H9 (cell line): ENCODE data around the gene KRT85. TPM values are rescaled to one million over a fixed set of nuclear protein-coding genes. Genes with fewer than 3 reads are reported as not detected.

ENCODE experiments used
- DNase-seq: peaks from one replicate; pipeline ENCODE4 v3.0.0-alpha.2; 2017
- H2AFZ ChIP-seq: one replicate; pipeline ENCODE4 v1.6.1; 2013; ENCODE audit warnings: mild to moderate bottlenecking, low read length, control low read depth, moderate library complexity
- H2AK5ac ChIP-seq: 2 replicates; pipeline ENCODE4 v1.6.1; 2013; ENCODE audit warnings: low read length, control low read depth, mixed read lengths; ENCODE audit not compliant: insufficient read length
- H2BK120ac ChIP-seq: one replicate; pipeline ENCODE4 v1.6.1; 2013; ENCODE audit warnings: low read depth, mild to moderate bottlenecking, low read length, control low read depth, inconsistent platforms; ENCODE audit not compliant: poor library complexity, severe bottlenecking
- H2BK12ac ChIP-seq: 2 replicates; pipeline ENCODE4 v1.6.1; 2013; ENCODE audit warnings: low read length, control low read depth, mixed read lengths, low read depth; ENCODE audit not compliant: insufficient read length
- H2BK15ac ChIP-seq: 2 replicates; pipeline ENCODE4 v1.6.1; 2013; ENCODE audit warnings: low read depth, low read length, control low read depth
- H2BK20ac ChIP-seq: one replicate; pipeline ENCODE4 v1.6.1; 2013; ENCODE audit warnings: low read depth, mild to moderate bottlenecking, low read length, control low read depth, inconsistent platforms; ENCODE audit not compliant: poor library complexity, severe bottlenecking
- H2BK5ac ChIP-seq: 2 replicates; pipeline ENCODE4 v1.6.1; 2013; ENCODE audit warnings: low read length, control low read depth, mixed read lengths; ENCODE audit not compliant: insufficient read length
- H3K14ac ChIP-seq: 2 replicates; pipeline ENCODE4 v1.6.1; 2013; ENCODE audit warnings: low read length, control low read depth; ENCODE audit not compliant: insufficient read depth
- H3K18ac ChIP-seq: 2 replicates; pipeline ENCODE4 v1.6.1; 2013; ENCODE audit warnings: low read depth, mild to moderate bottlenecking, mixed read lengths, low read length, control low read depth; ENCODE audit not compliant: insufficient read length
- H3K23ac ChIP-seq: 2 replicates; pipeline ENCODE4 v1.6.1; 2013; ENCODE audit warnings: low read length, control low read depth, mixed read lengths, low read depth; ENCODE audit not compliant: insufficient read length
- H3K23me2 ChIP-seq: 2 replicates; pipeline ENCODE4 v1.6.1; 2013; ENCODE audit warnings: low read depth, mild to moderate bottlenecking, mixed read lengths, low read length, control low read depth; ENCODE audit not compliant: insufficient read length, poor library complexity, severe bottlenecking
- H3K27ac ChIP-seq: 2 replicates; pipeline ENCODE4 v1.5.1; 2013; ENCODE audit warnings: low read length, control low read depth, mixed read lengths, low read depth; ENCODE audit not compliant: insufficient read length
- H3K27me3 ChIP-seq: 2 replicates; pipeline ENCODE4 v1.6.1; 2013; ENCODE audit warnings: low read length, control low read depth, inconsistent platforms; ENCODE audit not compliant: insufficient read depth
- H3K4ac ChIP-seq: 2 replicates; pipeline ENCODE4 v1.6.1; 2013; ENCODE audit warnings: low read depth, mild to moderate bottlenecking, control low read depth, inconsistent platforms, low read length, moderate library complexity
- H3K4me1 ChIP-seq: 2 replicates; pipeline ENCODE4 v1.6.1; 2013; ENCODE audit warnings: low read length, control low read depth, inconsistent platforms; ENCODE audit not compliant: insufficient read depth
- H3K4me2 ChIP-seq: 2 replicates; pipeline ENCODE4 v1.6.1; 2013; ENCODE audit warnings: low read length, control low read depth, mixed read lengths; ENCODE audit not compliant: insufficient read length, insufficient read depth
- H3K56ac ChIP-seq: 2 replicates; pipeline ENCODE4 v1.6.1; 2013; ENCODE audit warnings: low read depth, mild to moderate bottlenecking, mixed read lengths, low read length, control low read depth; ENCODE audit not compliant: insufficient read length
- H3K79me1 ChIP-seq: 2 replicates; pipeline ENCODE4 v1.6.1; 2013; ENCODE audit warnings: low read depth, mild to moderate bottlenecking, moderate library complexity, low read length, control low read depth, inconsistent platforms; ENCODE audit not compliant: insufficient read depth, poor library complexity, severe bottlenecking
- H3K79me2 ChIP-seq: 2 replicates; pipeline ENCODE4 v1.6.1; 2013; ENCODE audit warnings: low read length, control low read depth, inconsistent platforms; ENCODE audit not compliant: insufficient read depth
- H3K9ac ChIP-seq: 2 replicates; pipeline ENCODE4 v1.6.1; 2013; ENCODE audit warnings: low read length, control low read depth, mixed read lengths; ENCODE audit not compliant: insufficient read length; ENCODE audit errors: extremely low read depth
- H3K9me3 ChIP-seq: one replicate; pipeline ENCODE4 v1.6.1; 2013; ENCODE audit warnings: low read depth, low read length, inconsistent platforms; ENCODE audit not compliant: control insufficient read depth
- H3T11ph ChIP-seq: one replicate; pipeline ENCODE4 v1.6.1; 2013; ENCODE audit warnings: mild to moderate bottlenecking, low read length, control low read depth, inconsistent platforms
- H4K20me1 ChIP-seq: one replicate; pipeline ENCODE4 v1.6.1; 2013; ENCODE audit not compliant: control insufficient read depth, insufficient read length, insufficient read depth
- H4K5ac ChIP-seq: 2 replicates; pipeline ENCODE4 v1.6.1; 2013; ENCODE audit warnings: low read depth, mild to moderate bottlenecking, mixed read lengths, low read length, control low read depth; ENCODE audit not compliant: insufficient read length
- H4K8ac ChIP-seq: replicated peaks from 2 replicates; pipeline ENCODE4 v1.6.1; 2013; ENCODE audit warnings: low read length, control low read depth, mixed read lengths, low read depth; ENCODE audit not compliant: insufficient read length
- H4K91ac ChIP-seq: 2 replicates; pipeline ENCODE4 v1.6.1; 2013; ENCODE audit warnings: low read depth, mild to moderate bottlenecking, moderate library complexity, mixed read lengths, low read length, control low read depth; ENCODE audit not compliant: insufficient read length
- H3K27ac Mint-ChIP-seq, 3 experiments: 2 replicates in 2 of 3; 3 replicates in 1 of 3; pipeline ENCODE4 v1.8.0; 2020 to 2021; ENCODE audit warnings: mixed read lengths in 3 of 3, mild to moderate bottlenecking in 1 of 3, moderate library complexity in 1 of 3
- H3K27me3 Mint-ChIP-seq: 2 replicates; pipeline ENCODE4 v1.8.0; 2021; ENCODE audit warnings: low read depth, mild to moderate bottlenecking, moderate library complexity, mixed read lengths
- H3K36me3 Mint-ChIP-seq, 3 experiments: 2 replicates in 2 of 3; 3 replicates in 1 of 3; pipeline ENCODE4 v1.8.0; 2020 to 2021; ENCODE audit warnings: low read depth in 3 of 3, mixed read lengths in 3 of 3; ENCODE audit not compliant: insufficient read depth in 1 of 3
- H3K4me1 Mint-ChIP-seq, 2 experiments: 2 replicates each; pipeline ENCODE4 v1.8.0; 2020; ENCODE audit warnings: mixed read lengths in 2 of 2
- H3K4me3 Mint-ChIP-seq, 2 experiments: 2 replicates in 1 of 2; 3 replicates in 1 of 2; pipeline ENCODE4 v1.8.0; 2020 to 2021; ENCODE audit warnings: mild to moderate bottlenecking in 2 of 2, mixed read lengths in 2 of 2, moderate library complexity in 1 of 2
- H3K9me3 Mint-ChIP-seq, 2 experiments: 2 replicates in 1 of 2; 3 replicates in 1 of 2; pipeline ENCODE4 v1.8.0; 2020; ENCODE audit warnings: mild to moderate bottlenecking in 2 of 2, mixed read lengths in 2 of 2, moderate library complexity in 1 of 2
- CTCF ChIP-seq: fragments of 200-600 bp; sonication (generic); conservative IDR thresholded peaks from 3 replicates; pipeline ENCODE4 v1.8.0; 2021; ENCODE audit warnings: antibody characterized with exemption, mild to moderate bottlenecking
- WGBS: extraction: QIAGEN DNeasy Blood & Tissue Kit; methylation state at CpG from one replicate; pipeline ENCODE4 v1.1.7; 2013; ENCODE audit warnings: missing lambda C conversion rate, low lambda C conversion rate, mixed read lengths; ENCODE audit not compliant: insufficient read length; ENCODE audit errors: extremely low coverage; 5-methylcytosine and 5-hydroxymethylcytosine counted together
- total RNA-seq: library from RNA; stranded (reverse); gene quantifications from 2 replicates; pipeline ENCODE4 v1.2.1, GENCODE V29; 2021

The KRT85 gene
- total RNA-seq, 1 experiment from 2014 or later, result not detected

GRCh38 chr12:52353766-52354165 lies 13.5 kb downstream of the KRT85 start:
- Histone ChIP-seq H2BK15ac (no peak overlapping the region), H2BK120ac (no peak overlapping the region), H3K18ac (no peak overlapping the region), H3K4me2 (no peak overlapping the region), H4K5ac (no peak overlapping the region), H3K27ac (no peak overlapping the region), H3K14ac (no peak overlapping the region), H3K23ac (no peak overlapping the region), H3K23me2 (no peaks in the 10 kb centered on the region), H3K79me1 (no peaks in the 10 kb centered on the region), H3K56ac (no peak overlapping the region), H3K9ac (no peak overlapping the region), H2BK12ac (no peak overlapping the region), H3K27me3 (no peaks in the 10 kb centered on the region), H3K79me2 (no peaks in the 10 kb centered on the region), H4K91ac (no peak overlapping the region), H4K8ac (no peak overlapping the region), H2BK20ac (no peak overlapping the region), H2AFZ (no peak overlapping the region), H3K4me1 (no peaks in the 10 kb centered on the region), H4K20me1 (no peaks in the 10 kb centered on the region), H2BK5ac (no peak overlapping the region), H3K4ac (no peak overlapping the region), H3K9me3 (no peaks in the 10 kb centered on the region), H3T11ph (no peak overlapping the region), H2AK5ac (no peak overlapping the region)
- Mint-ChIP-seq H3K27me3 (peaks cover 8% of the 10 kb centered on the region; the same call in 1 of the 2 replicates), H3K27ac (no peak overlapping the region), H3K4me1 (peaks cover 13 to 18% of the 10 kb centered on the region in 2 experiments), H3K9me3 (no peaks in the 10 kb centered on the region), H3K36me3 (no peaks in the 10 kb centered on the region), H3K4me3 (no peak overlapping the region)
- no peak for DNase-seq
- no CpG with 5 or more reads among the region's 3 CpGs for WGBS
- TF ChIP-seq CTCF, result no peak
